Natural killer cell (primary cell): ENCODE results near the gene DEPDC7. TPM values are rescaled to one million over a fixed set of nuclear protein-coding genes. Genes with fewer than 3 reads are reported as not detected.

Experiments used
- ATAC-seq, 3 donors: fragments of 150-1000 bp in 2 of 3; fragments of 200-7000 bp in 1 of 3; cut with Tn5 transposase; 1 replicate in 1 of 3; 2 replicates in 2 of 3; pipeline ENCODE4 v1.10.0; 2021; ENCODE audit warnings: mild to moderate bottlenecking in 2 of 3, moderate library complexity in 2 of 3
- DNase-seq, 2 donors: peaks; one replicate each; pipeline versions ENCODE4 v3.0.0 to v3.0.0-alpha.2; 2013 to 2021; ENCODE audit warnings: mixed read lengths in 1 of 2
- H3K27ac ChIP-seq: one replicate; pipeline ENCODE4 v1.5.1; 2013; ENCODE audit warnings: mild to moderate bottlenecking, low read length
- H3K27me3 ChIP-seq: one replicate; pipeline ENCODE4 v1.6.1; 2013; ENCODE audit warnings: low read length; ENCODE audit not compliant: control insufficient read depth, insufficient read depth
- H3K36me3 ChIP-seq: one replicate; pipeline ENCODE4 v1.6.1; 2013; ENCODE audit warnings: low read length; ENCODE audit not compliant: control insufficient read depth, insufficient read depth
- H3K4me1 ChIP-seq: one replicate; pipeline ENCODE4 v1.6.1; 2013; ENCODE audit warnings: low read length; ENCODE audit not compliant: control insufficient read depth, insufficient read depth
- H3K4me3 ChIP-seq: one replicate; pipeline ENCODE4 v1.5.1; 2013; ENCODE audit warnings: low read length
- H3K9me3 ChIP-seq: one replicate; pipeline ENCODE4 v1.6.1; 2013; ENCODE audit warnings: low read length; ENCODE audit not compliant: control insufficient read depth, insufficient read depth
- H3K27ac Mint-ChIP-seq, 2 donors: one replicate each; pipeline ENCODE4 v1.8.0; 2022; ENCODE audit warnings: mild to moderate bottlenecking in 2 of 2, mixed read lengths in 2 of 2, moderate library complexity in 1 of 2
- H3K27me3 Mint-ChIP-seq, 2 donors: one replicate each; pipeline ENCODE4 v1.8.0; 2022; ENCODE audit warnings: low read depth in 2 of 2, mixed read lengths in 2 of 2
- H3K36me3 Mint-ChIP-seq: one replicate; pipeline ENCODE4 v1.8.0; 2022; ENCODE audit warnings: mixed read lengths
- H3K4me1 Mint-ChIP-seq, 2 donors: one replicate each; pipeline ENCODE4 v1.8.0; 2022; ENCODE audit warnings: mixed read lengths in 2 of 2
- H3K4me3 Mint-ChIP-seq: one replicate; pipeline ENCODE4 v1.8.0; 2022; ENCODE audit warnings: mild to moderate bottlenecking, moderate library complexity, mixed read lengths
- H3K9me3 Mint-ChIP-seq, 2 donors: one replicate each; pipeline ENCODE4 v1.8.0; 2022; ENCODE audit warnings: mixed read lengths in 2 of 2
- CTCF ChIP-seq: fragments of 200-600 bp; IDR thresholded peaks from one replicate; pipeline ENCODE4 v1.8.0; 2022; ENCODE audit warnings: antibody characterized with exemption
- WGBS: methylation state at CpG from one replicate; pipeline ENCODE4 v1.1.7; 2013; ENCODE audit warnings: missing lambda C conversion rate; ENCODE audit not compliant: insufficient coverage; 5-methylcytosine and 5-hydroxymethylcytosine counted together
- intact Hi-C: fragments of 100-400 bp; cut with micrococcal nuclease; formaldehyde crosslinking; loops from one replicate; pipeline ENCODE4 v1.14.2; 2022
- total RNA-seq, 4 donors: library from RNA; stranded (reverse); fragments of 120-200 nt in 1 of 4; gene quantifications; one replicate each; pipeline versions ENCODE4 v1.2.3 to v1.2.4, GENCODE V29; 2013 to 2022

The DEPDC7 gene
- total RNA-seq, 3 donors from 2014 or later (not counting 1 experiment from before 2014, with no cell fraction given) = 0.80 to 1.8 (median 1.2) TPM

DNA sequence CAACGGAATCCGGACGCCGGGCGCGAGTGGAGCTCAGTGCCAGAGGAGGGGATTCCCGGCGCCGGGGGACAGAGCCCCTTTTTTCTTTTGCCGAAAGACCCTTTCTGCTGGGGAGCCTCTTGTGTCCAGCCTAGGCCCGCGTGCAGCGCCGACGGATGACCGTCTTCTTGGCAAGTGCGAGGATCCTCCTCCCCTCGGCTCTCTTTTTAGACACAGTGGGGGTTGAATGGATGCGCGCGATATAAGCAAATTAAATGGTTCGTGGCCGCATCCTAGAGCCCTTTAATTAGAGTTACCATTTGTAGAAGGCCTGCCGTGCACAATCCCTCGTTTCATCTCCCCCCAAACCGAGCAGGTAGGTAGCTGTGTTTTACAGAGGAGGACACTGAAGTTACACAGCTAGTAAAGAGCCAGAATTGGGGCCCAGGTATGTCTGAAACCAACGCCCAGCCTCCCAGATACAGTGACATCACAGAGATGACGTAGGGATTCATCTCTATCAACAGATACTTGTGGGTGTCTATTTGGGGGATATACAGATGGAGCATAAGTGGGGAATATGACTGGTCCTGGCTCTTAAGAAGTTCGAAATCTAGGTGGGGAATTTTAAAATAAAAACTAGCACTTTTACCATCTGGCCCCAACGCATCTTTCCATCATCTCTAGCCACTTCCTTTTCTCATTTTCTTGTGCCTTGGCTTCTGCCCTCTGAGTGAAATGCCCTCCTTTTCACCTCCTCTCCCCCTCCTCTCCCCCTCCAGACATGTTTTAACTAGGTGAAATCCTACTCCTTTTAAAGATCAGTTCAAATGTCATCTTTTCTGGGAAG lies 24.6 kb downstream of the DEPDC7 start:
- no peaks in the 10 kb centered on the region for H3K36me3 Mint-ChIP-seq
- peak overlapping the region; percentile 90 to 93 for H3K27ac Mint-ChIP-seq
- WGBS = 2% methylated on average over 20 of the region's 30 CpGs
- no peaks in the 10 kb centered on the region for H3K27me3 ChIP-seq
- intact Hi-C loops = loop anchor here (1.0 kb wide), 1 partner anchor 23 kb away; no protein-coding TSS in a partner anchor
- H3K4me3 Mint-ChIP-seq = peak overlapping the region; percentile 96
- no peaks in the 10 kb centered on the region for H3K9me3 ChIP-seq
- DNase-seq = peak; percentile 21 to 73
- peaks cover 0 to 3% of the 10 kb centered on the region in 2 donors for H3K27me3 Mint-ChIP-seq
- no peak for TF ChIP-seq CTCF
- H3K4me1 Mint-ChIP-seq = peaks cover 11% of the 10 kb centered on the region in 2 donors
- peak overlapping the region; percentile 71 for H3K27ac ChIP-seq
- H3K4me1 ChIP-seq = peaks cover 12% of the 10 kb centered on the region
- H3K9me3 Mint-ChIP-seq = no peaks in the 10 kb centered on the region
- ATAC-seq = peak; percentile 10 to 20 (median 11)
- H3K36me3 ChIP-seq = peaks cover 5% of the 10 kb centered on the region
- peak overlapping the region; percentile 99 for H3K4me3 ChIP-seq

DNA sequence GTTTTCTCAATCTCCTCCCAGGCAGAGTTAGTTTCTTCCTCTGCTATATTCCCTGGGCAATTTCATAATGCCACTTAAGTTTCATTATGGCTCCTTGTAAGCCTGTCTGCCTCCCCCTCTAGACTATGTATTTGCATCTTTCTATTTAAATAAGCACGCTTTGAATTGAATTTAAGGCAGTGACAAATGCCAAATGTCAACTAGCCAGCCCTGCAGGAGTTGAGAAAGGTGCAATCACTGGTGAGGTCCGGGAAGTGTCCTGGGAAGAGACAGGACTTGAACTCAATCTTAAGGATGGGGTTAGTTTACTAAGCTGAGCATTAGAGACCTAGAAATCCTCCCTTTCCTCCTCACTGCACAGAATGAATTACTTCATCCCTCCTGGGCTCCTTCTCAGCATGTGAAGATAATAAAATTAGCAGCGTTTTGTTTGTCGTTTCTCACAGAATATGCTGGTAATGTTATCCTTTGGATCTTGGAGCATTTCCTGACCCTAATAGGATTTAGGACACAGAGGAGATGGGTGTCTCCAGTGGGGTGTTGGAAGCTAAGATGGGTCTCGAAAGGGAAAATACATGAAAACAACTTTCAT lies 25.3 kb downstream of the DEPDC7 start:
- no peak overlapping the region for H3K4me3 ChIP-seq
- intact Hi-C loops = loop anchor here (1.0 kb wide), 1 partner anchor 24 kb away; no protein-coding TSS in a partner anchor
- H3K36me3 ChIP-seq = peaks cover 7% of the 10 kb centered on the region
- no peaks in the 10 kb centered on the region for H3K9me3 ChIP-seq
- no peaks in the 10 kb centered on the region for H3K36me3 Mint-ChIP-seq
- H3K4me1 ChIP-seq = peaks cover 12% of the 10 kb centered on the region
- H3K27me3 ChIP-seq = no peaks in the 10 kb centered on the region
- H3K4me1 Mint-ChIP-seq = peaks cover 11% of the 10 kb centered on the region in 2 donors
- H3K4me3 Mint-ChIP-seq = peak overlapping the region; percentile 96
- 68% methylated on average over 4 of the region's 5 CpGs for WGBS
- TF ChIP-seq CTCF = no peak
- H3K27ac ChIP-seq = peak overlapping the region; percentile 71
- H3K27me3 Mint-ChIP-seq = no peaks in the 10 kb centered on the region
- H3K27ac Mint-ChIP-seq = peak overlapping the region; percentile 90 to 93
- DNase-seq (no peak), ATAC-seq (no peak)
- no peaks in the 10 kb centered on the region for H3K9me3 Mint-ChIP-seq

- DNase-seq = no peak
- no peaks in the 10 kb centered on the region for H3K9me3 Mint-ChIP-seq
- ATAC-seq = no peak
- H3K36me3 ChIP-seq = peaks cover 13% of the 10 kb centered on the region
- H3K4me1 Mint-ChIP-seq = peaks cover 11 to 15% of the 10 kb centered on the region in 2 donors
- no peak overlapping the region for H3K27ac ChIP-seq
- no peaks in the 10 kb centered on the region for H3K27me3 ChIP-seq
- 83% methylated on average over 1 of the region's 2 CpGs for WGBS
- H3K4me1 ChIP-seq = peaks cover 12% of the 10 kb centered on the region
- intact Hi-C loops = no loop called here
- H3K36me3 Mint-ChIP-seq = no peaks in the 10 kb centered on the region
- no peak for TF ChIP-seq CTCF
- no peak overlapping the region for H3K27ac Mint-ChIP-seq
- H3K4me3 ChIP-seq = no peak overlapping the region
- H3K27me3 Mint-ChIP-seq = no peaks in the 10 kb centered on the region
- H3K9me3 ChIP-seq = no peaks in the 10 kb centered on the region
- no peak overlapping the region for H3K4me3 Mint-ChIP-seq
These were observed 27.6 kb downstream of the DEPDC7 start for GRCh38 chr11:33043221-33043830.
